ENCODE measurements around the gene RFTN2. TPM values are rescaled to one million over a fixed set of nuclear protein-coding genes. Genes with fewer than 3 reads are reported as not detected.
A peak's percentile ranks its signal among the peaks of the same experiment; 100 is the strongest.

The RFTN2 gene
- total and polyA plus RNA-seq, 2 of the 13 experiments (the other 11 are each of a cell fraction or from before 2014, with no cell fraction given) = not detected

DNA sequence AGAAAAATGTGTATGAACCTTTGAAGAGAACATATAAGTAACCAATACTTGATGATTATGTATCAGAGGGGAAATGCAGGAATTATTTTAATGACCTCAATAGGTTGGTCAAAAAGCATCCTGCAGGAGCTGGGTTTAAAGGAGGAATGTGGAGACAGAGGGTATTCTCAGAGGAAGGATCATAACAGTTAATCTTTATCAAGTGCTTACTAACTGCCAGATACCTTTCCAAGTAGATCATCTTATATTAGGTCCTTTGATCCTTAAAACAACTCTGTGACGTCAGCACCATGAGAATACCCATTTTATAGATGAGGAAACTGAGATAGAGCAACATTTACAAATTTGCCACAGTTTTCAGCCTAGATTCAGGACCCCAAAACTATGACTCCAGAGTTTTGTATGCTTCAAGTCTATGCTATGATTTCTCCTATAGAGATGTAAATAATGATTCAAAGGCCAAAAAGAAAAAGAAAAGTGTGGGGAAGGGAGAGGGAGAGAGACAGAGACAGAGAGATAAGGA is 3.0 kb downstream of the RFTN2 start:
- TF ChIP-seq CREB1 (IDR thresholded peaks at IDR 0.05) (peak; percentile 94), CREB1 (CRISPR knock-in tag; IDR thresholded peaks at IDR 0.05) (no peak), ATF7 (IDR thresholded peaks at IDR 0.05) (peak; percentile 27; the same call in 1 of the 2 replicates), ATF7 (CRISPR knock-in tag; IDR thresholded peaks at IDR 0.05) (no peak), HES4 (CRISPR knock-in tag; IDR thresholded peaks at IDR 0.05; ENCODE audit: borderline replicate concordance) (no peak), ZNF629 (CRISPR knock-in tag; conservative IDR thresholded peaks at IDR 0.05) (peak; percentile 75)
- CTCF ChIA-PET (ENCODE audit: low intra/inter-chr PET ratio, low total read pairs) = no interaction called here

DNA sequence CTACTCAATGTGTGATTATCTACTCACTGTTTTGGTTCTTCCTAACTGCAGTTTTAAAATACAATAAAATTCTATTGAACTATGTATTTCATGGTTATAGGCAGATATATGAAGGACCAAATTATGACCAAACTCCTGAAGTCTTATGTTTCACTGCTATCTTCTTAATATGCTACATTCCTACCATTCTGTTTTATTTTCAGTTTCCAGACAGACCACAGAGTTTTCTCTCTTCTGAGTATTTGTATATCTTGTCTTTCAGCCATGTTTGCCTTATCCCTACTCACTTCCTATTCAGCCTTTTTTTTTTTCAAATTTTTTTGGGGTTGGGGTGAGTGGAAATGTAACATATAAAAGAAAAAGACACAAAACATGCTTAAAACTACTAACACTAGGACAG is 6.3 kb downstream of the RFTN2 start:
- in situ Hi-C loops (cut with HindIII; ENCODE audit: extremely low pct_ligation_motif_present, low pct_unique_long_range_greater_than_20kb) (no loop called here), intact Hi-C loops (cut with micrococcal nuclease; ENCODE audit: unreplicated experiment) (no loop called here)
- CTCF ChIA-PET (ENCODE audit: low intra/inter-chr PET ratio, low total read pairs) = no interaction called here
- no TSS peak for BruUV-seq (replicated peaks)
- Histone ChIP-seq H3K9ac (ENCODE audit: insufficient read depth, low read depth, low read length) (no peak overlapping the region), H3K9me3 (ENCODE audit: low read length) (peaks cover 5% of the 10 kb centered on the region; the same call in 1 of the 2 replicates), H3K27ac (ENCODE audit: extremely low read length, insufficient read depth, low read length) (no peak overlapping the region), H2AFZ (ENCODE audit: low read length) (no peak overlapping the region), H3K4me1 (ENCODE audit: insufficient read depth, low read length) (peaks cover 24% of the 10 kb centered on the region), H3K4me3 (replicated peaks in 1 of 3; ENCODE audit: insufficient read depth in 1 of 3, low read depth in 2 of 3, low read length in 3 of 3) (no peak overlapping the region), H3K36me3 (replicated peaks in 1 of 2; ENCODE audit: control insufficient read depth in 1 of 2, insufficient read depth in 2 of 2, low read length in 2 of 2) (no peaks in the 10 kb centered on the region), H3K4me2 (ENCODE audit: low read depth, low read length) (no peak overlapping the region), H3K27me3 (ENCODE audit: control insufficient read depth in 1 of 2, insufficient read depth in 2 of 2, low read length in 2 of 2) (no peaks in the 10 kb centered on the region), H4K20me1 (ENCODE audit: insufficient read depth, low read length) (no peaks in the 10 kb centered on the region), H3K79me2 (ENCODE audit: insufficient read depth, low read length) (no peaks in the 10 kb centered on the region)
- POLR2A ChIA-PET = no interaction called here
- FAIRE-seq = no peak
- no peak for DNase-seq (ENCODE audit: low spot score)
- ATAC-seq = no peak
- TF ChIP-seq EED (CRISPR knock-in tag; IDR thresholded peaks at IDR 0.05) (no peak), EEA1 (CRISPR knock-in tag; IDR thresholded peaks at IDR 0.05; ENCODE audit: borderline replicate concordance) (no peak), SRF (IDR thresholded peaks at IDR 0.05; ENCODE audit: low read depth, low read length) (no peak), GABPA (IDR thresholded peaks at IDR 0.05; ENCODE audit: low read depth, low read length) (no peak), GABPA (CRISPR knock-in tag; IDR thresholded peaks at IDR 0.05; ENCODE audit: low read depth) (no peak), GABPB1 (CRISPR knock-in tag; IDR thresholded peaks at IDR 0.05) (no peak), ZNF878 (CRISPR knock-in tag; IDR thresholded peaks at IDR 0.05) (no peak)
- TF ChIP-seq, protein P1, sequence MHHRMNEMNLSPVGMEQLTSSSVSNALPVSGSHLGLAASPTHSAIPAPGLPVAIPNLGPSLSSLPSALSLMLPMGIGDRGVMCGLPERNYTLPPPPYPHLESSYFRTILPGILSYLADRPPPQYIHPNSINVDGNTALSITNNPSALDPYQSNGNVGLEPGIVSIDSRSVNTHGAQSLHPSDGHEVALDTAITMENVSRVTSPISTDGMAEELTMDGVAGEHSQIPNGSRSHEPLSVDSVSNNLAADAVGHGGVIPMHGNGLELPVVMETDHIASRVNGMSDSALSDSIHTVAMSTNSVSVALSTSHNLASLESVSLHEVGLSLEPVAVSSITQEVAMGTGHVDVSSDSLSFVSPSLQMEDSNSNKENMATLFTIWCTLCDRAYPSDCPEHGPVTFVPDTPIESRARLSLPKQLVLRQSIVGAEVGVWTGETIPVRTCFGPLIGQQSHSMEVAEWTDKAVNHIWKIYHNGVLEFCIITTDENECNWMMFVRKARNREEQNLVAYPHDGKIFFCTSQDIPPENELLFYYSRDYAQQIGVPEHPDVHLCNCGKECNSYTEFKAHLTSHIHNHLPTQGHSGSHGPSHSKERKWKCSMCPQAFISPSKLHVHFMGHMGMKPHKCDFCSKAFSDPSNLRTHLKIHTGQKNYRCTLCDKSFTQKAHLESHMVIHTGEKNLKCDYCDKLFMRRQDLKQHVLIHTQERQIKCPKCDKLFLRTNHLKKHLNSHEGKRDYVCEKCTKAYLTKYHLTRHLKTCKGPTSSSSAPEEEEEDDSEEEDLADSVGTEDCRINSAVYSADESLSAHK (CRISPR knock-in tag; IDR thresholded peaks at IDR 0.05; ENCODE audit: borderline replicate concordance) = no peak
- TF ChIP-seq, protein P2, sequence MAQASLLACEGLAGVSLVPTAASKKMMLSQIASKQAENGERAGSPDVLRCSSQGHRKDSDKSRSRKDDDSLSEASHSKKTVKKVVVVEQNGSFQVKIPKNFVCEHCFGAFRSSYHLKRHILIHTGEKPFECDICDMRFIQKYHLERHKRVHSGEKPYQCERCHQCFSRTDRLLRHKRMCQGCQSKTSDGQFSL (CRISPR knock-in tag; IDR thresholded peaks at IDR 0.05) = no peak
- TF ChIP-seq, protein P3, sequence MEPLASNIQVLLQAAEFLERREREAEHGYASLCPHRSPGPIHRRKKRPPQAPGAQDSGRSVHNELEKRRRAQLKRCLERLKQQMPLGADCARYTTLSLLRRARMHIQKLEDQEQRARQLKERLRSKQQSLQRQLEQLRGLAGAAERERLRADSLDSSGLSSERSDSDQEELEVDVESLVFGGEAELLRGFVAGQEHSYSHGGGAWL (CRISPR knock-in tag; IDR thresholded peaks at IDR 0.05) = no peak

More for the DNA sequence above, 3.0 kb downstream of the RFTN2 start:
- DNase-seq (ENCODE audit: low spot score) (no peak), ATAC-seq (no peak), FAIRE-seq (no peak)
- Histone ChIP-seq H4K20me1 (ENCODE audit: insufficient read depth, low read length) (no peaks in the 10 kb centered on the region), H3K27me3 (ENCODE audit: control insufficient read depth in 1 of 2, insufficient read depth in 2 of 2, low read length in 2 of 2) (peaks cover 0 to 3% of the 10 kb centered on the region in 2 experiments; a peak in 1 of 5 replicates), H3K79me2 (ENCODE audit: insufficient read depth, low read length) (no peaks in the 10 kb centered on the region), H3K4me1 (ENCODE audit: insufficient read depth, low read length) (peaks cover 31% of the 10 kb centered on the region), H3K9me3 (ENCODE audit: low read length) (no peaks in the 10 kb centered on the region), H3K9ac (ENCODE audit: insufficient read depth, low read depth, low read length) (no peak overlapping the region), H3K36me3 (replicated peaks in 1 of 2; ENCODE audit: control insufficient read depth in 1 of 2, insufficient read depth in 2 of 2, low read length in 2 of 2) (no peaks in the 10 kb centered on the region), H3K4me2 (ENCODE audit: low read depth, low read length) (no peak overlapping the region), H3K4me3 (replicated peaks in 1 of 3; ENCODE audit: insufficient read depth in 1 of 3, low read depth in 2 of 3, low read length in 3 of 3) (no peak overlapping the region), H3K27ac (ENCODE audit: extremely low read length, insufficient read depth, low read length) (no peak overlapping the region), H2AFZ (ENCODE audit: low read length) (no peak overlapping the region)
- intact Hi-C loops (cut with micrococcal nuclease; ENCODE audit: unreplicated experiment) = no loop called here
- in situ Hi-C loops (cut with HindIII; ENCODE audit: extremely low pct_ligation_motif_present, low pct_unique_long_range_greater_than_20kb) = no loop called here
- no TSS peak for BruUV-seq (replicated peaks)
- 0% methylated on average over 1 of the region's 1 CpG for WGBS (ENCODE audit: low lambda C conversion rate)
- POLR2A ChIA-PET = no interaction called here

Data from HepG2 (cell line).